Hepatocyte (in vitro differentiated cells): Measurements from ENCODE around the gene TMEM209. TPM values are rescaled to one million over a fixed set of nuclear protein-coding genes. Genes with fewer than 3 reads are reported as not detected.

Experiments
- DNase-seq: peaks from one replicate; pipeline ENCODE4 v3.0.0-alpha.2; 2016; ENCODE audit warnings: low spot score
- H2AFZ ChIP-seq: fragments of 200-600 bp; sonication (generic); 2 replicates; pipeline ENCODE4 v1.6.0; 2016; ENCODE audit warnings: antibody characterized with exemption, mild to moderate bottlenecking
- H3K27ac ChIP-seq: fragments of 200-600 bp; sonication (generic); 2 replicates; pipeline ENCODE4 v1.5.1; 2016; ENCODE audit warnings: mild to moderate bottlenecking
- H3K27me3 ChIP-seq: fragments of 200-600 bp; sonication (generic); 2 replicates; pipeline ENCODE4 v1.6.1; 2016
- H3K36me3 ChIP-seq: fragments of 200-600 bp; sonication (generic); replicated peaks from 2 replicates; pipeline ENCODE4 v1.5.1; 2016; ENCODE audit warnings: low read depth; ENCODE audit not compliant: insufficient read depth
- H3K4me1 ChIP-seq: fragments of 200-600 bp; sonication (generic); 2 replicates; pipeline ENCODE4 v1.5.1; 2016; ENCODE audit warnings: mild to moderate bottlenecking, moderate library complexity; ENCODE audit not compliant: insufficient read depth
- H3K4me2 ChIP-seq: fragments of 200-600 bp; sonication (generic); 2 replicates; pipeline ENCODE4 v1.6.0; 2016
- H3K4me3 ChIP-seq: fragments of 200-600 bp; sonication (generic); 2 replicates; pipeline ENCODE4 v1.5.1; 2016; ENCODE audit warnings: mild to moderate bottlenecking
- H3K79me2 ChIP-seq: fragments of 200-600 bp; sonication (generic); 2 replicates; pipeline ENCODE4 v1.6.0; 2017; ENCODE audit warnings: mild to moderate bottlenecking
- H3K9me2 ChIP-seq: fragments of 200-600 bp; sonication (generic); replicated peaks from 2 replicates; pipeline ENCODE4 v1.6.0; 2017; ENCODE audit warnings: mild to moderate bottlenecking; ENCODE audit not compliant: insufficient read depth
- H3K9me3 ChIP-seq: fragments of 200-600 bp; sonication (generic); 2 replicates; pipeline ENCODE4 v1.5.1; 2016; ENCODE audit warnings: low read depth, mild to moderate bottlenecking
- H4K20me1 ChIP-seq: fragments of 200-600 bp; sonication (generic); 2 replicates; pipeline ENCODE4 v1.6.0; 2016; ENCODE audit warnings: mild to moderate bottlenecking; ENCODE audit not compliant: insufficient read depth, poor library complexity, severe bottlenecking
- CTCF ChIP-seq: fragments of 200-600 bp; sonication (generic); IDR thresholded peaks from 2 replicates; pipeline ENCODE4 v1.5.1; 2016; ENCODE audit warnings: antibody characterized with exemption, mild to moderate bottlenecking; ENCODE audit not compliant: poor library complexity
- EZH2 ChIP-seq: fragments of 200-600 bp; sonication (generic); IDR thresholded peaks from 2 replicates; pipeline ENCODE4 v1.6.1; 2016; ENCODE audit warnings: antibody characterized with exemption, mild to moderate bottlenecking, borderline replicate concordance
- EZH2phosphoT487 ChIP-seq: fragments of 200-600 bp; sonication (generic); IDR thresholded peaks from one replicate; pipeline ENCODE4 v1.6.1; 2018; ENCODE audit warnings: antibody characterized with exemption, mild to moderate bottlenecking, low read depth, moderate library complexity; ENCODE audit not compliant: unreplicated experiment, severe bottlenecking
- WGBS: methylation state at CpG from one replicate; pipeline ENCODE4 v1.1.6; 2016; ENCODE audit warnings: low lambda C conversion rate; ENCODE audit errors: missing lambda C conversion rate; 5-methylcytosine and 5-hydroxymethylcytosine counted together
- polyA plus RNA-seq: library from polyadenylated mRNA; unstranded; fragments of >200 nt; fragmentation: Nextera tagmentation; extraction: Ambion mirVana; gene quantifications from 2 replicates; pipeline ENCODE4 v1.2.1, GENCODE V29; 2016
- total RNA-seq: library from RNA; depleted of rRNA; stranded (reverse); fragments of >200 nt; gene quantifications from 2 replicates; pipeline ENCODE4 v1.2.3, GENCODE V29; 2014

TMEM209 gene
- total and polyA plus RNA-seq, 2 experiments from 2014 or later: 14.2 to 16.1 TPM

- TF ChIP-seq CTCF (no peak), EZH2phosphoT487 (no peak), EZH2 (no peak)
- Histone ChIP-seq H3K27me3 (no peaks in the 10 kb centered on the region), H3K9me3 (no peaks in the 10 kb centered on the region), H3K9me2 (no peaks in the 10 kb centered on the region), H3K4me1 (no peaks in the 10 kb centered on the region), H3K36me3 (no peaks in the 10 kb centered on the region), H3K4me3 (no peak overlapping the region), H4K20me1 (no peaks in the 10 kb centered on the region), H3K79me2 (no peaks in the 10 kb centered on the region), H2AFZ (no peak overlapping the region), H3K27ac (no peak overlapping the region), H3K4me2 (no peak overlapping the region)
- DNase-seq: no peak
- 89% methylated on average over 29 of the region's 31 CpGs for WGBS
These were observed 50.5 kb downstream of the TMEM209 start for GRCh38 chr7:130154501-130155317.

GRCh38 chr7:130154131-130154500 is 51.1 kb downstream of the TMEM209 start:
- H3K4me1 ChIP-seq: no peaks in the 10 kb centered on the region
- no peaks in the 10 kb centered on the region for H3K36me3 ChIP-seq
- TF ChIP-seq EZH2phosphoT487: no peak
- no peak for TF ChIP-seq CTCF
- TF ChIP-seq EZH2: no peak
- H3K9me2 ChIP-seq: no peaks in the 10 kb centered on the region
- H2AFZ ChIP-seq: no peak overlapping the region
- no peaks in the 10 kb centered on the region for H3K27me3 ChIP-seq
- H3K9me3 ChIP-seq: no peaks in the 10 kb centered on the region
- no peaks in the 10 kb centered on the region for H3K79me2 ChIP-seq
- no peak overlapping the region for H3K4me3 ChIP-seq
- no peak overlapping the region for H3K4me2 ChIP-seq
- no peak overlapping the region for H3K27ac ChIP-seq
- no peak for DNase-seq
- H4K20me1 ChIP-seq: no peaks in the 10 kb centered on the region
- WGBS: 75% methylated on average over 2 of the region's 6 CpGs

GRCh38 chr7:130153211-130153908 is 51.8 kb downstream of the TMEM209 start:
- Histone ChIP-seq H3K36me3 (no peaks in the 10 kb centered on the region), H4K20me1 (no peaks in the 10 kb centered on the region), H3K4me2 (no peak overlapping the region), H3K9me2 (no peaks in the 10 kb centered on the region), H3K4me3 (no peak overlapping the region), H2AFZ (no peak overlapping the region), H3K79me2 (no peaks in the 10 kb centered on the region), H3K9me3 (no peaks in the 10 kb centered on the region), H3K27me3 (no peaks in the 10 kb centered on the region), H3K4me1 (no peaks in the 10 kb centered on the region), H3K27ac (no peak overlapping the region)
- no peak for TF ChIP-seq EZH2
- no peak for TF ChIP-seq EZH2phosphoT487
- TF ChIP-seq CTCF: no peak
- DNase-seq: no peak
- WGBS: 88% methylated on average over 27 of the region's 29 CpGs
